Neural cell (in vitro differentiated cells): ENCODE results near the gene PBX1.

ENCODE experiments used
- CTCF ChIP-seq: fragments of 450-650 bp; IDR thresholded peaks from 2 replicates; pipeline ENCODE4 v1.5.1; 2014; ENCODE audit warnings: antibody characterized with exemption, mild to moderate bottlenecking, moderate library complexity; ENCODE audit not compliant: poor library complexity, severe bottlenecking
- EP300 ChIP-seq: fragments of 450-650 bp; conservative IDR thresholded peaks from 2 replicates; pipeline ENCODE4 v1.6.1; 2014; ENCODE audit warnings: antibody characterized with exemption, mild to moderate bottlenecking, moderate library complexity; ENCODE audit not compliant: poor library complexity, severe bottlenecking

GRCh38 chr1:164579381-164579780, 20.4 kb downstream of the PBX1 start:
- TF ChIP-seq EP300, result no peak
- TF ChIP-seq CTCF, result no peak
